HepG2 (cell line): ENCODE results near the gene ARMC3. TPM values are rescaled to one million over a fixed set of nuclear protein-coding genes. Genes with fewer than 3 reads are reported as not detected.

ENCODE experiments used
- ATAC-seq: fragments of 200-7000 bp; cut with Tn5 transposase; 3 replicates; pipeline ENCODE4 v1.9.1; 2020; ENCODE audit warnings: mild to moderate bottlenecking, moderate library complexity
- BruUV-seq: library from RNA; stranded (reverse); fragments of 400-500 nt; replicated peaks from 2 replicates; lab custom pipeline; 2021; lab: Mats Ljungman, UMichigan
- CTCF ChIA-PET: fragments of 300-600 bp; formaldehyde crosslinking; extraction: SDS; loops from one replicate; lab custom pipeline; 2021; ENCODE audit warnings: low total read pairs, inconsistent platforms, low intra/inter-chr PET ratio; lab: Yijun Ruan, JAX
- POLR2A ChIA-PET: fragments of 350-600 bp; sonication (Branson Sonifier 250); formaldehyde crosslinking; loops from one replicate; lab custom pipeline; 2020; ENCODE audit warnings: antibody characterized with exemption, inconsistent platforms; lab: Yijun Ruan, JAX
- DNase-seq: peaks from one replicate; pipeline ENCODE4 v3.0.0-alpha.2; 2015; ENCODE audit warnings: low spot score
- FAIRE-seq: peaks from 3 replicates; lab custom pipeline; 2011; peaks lifted over from hg19 to GRCh38; lab: Jason Lieb, UNC
- H2AFZ ChIP-seq: one replicate; pipeline ENCODE4 v1.6.1; 2011; ENCODE audit warnings: low read length, inconsistent platforms
- H3K27ac ChIP-seq: fragments of 300-600 bp; 3 replicates; pipeline ENCODE4 v1.8.0; 2011; ENCODE audit warnings: mixed run types, mild to moderate bottlenecking, mixed read lengths, low read length, inconsistent platforms; ENCODE audit not compliant: insufficient read depth; ENCODE audit errors: extremely low read length
- H3K27me3 ChIP-seq, 2 experiments: fragments of 200-600 bp in 1 of 2; 2 replicates in 1 of 2; 3 replicates in 1 of 2; pipeline versions ENCODE4 v1.6.0 to v1.8.0; 2011; ENCODE audit warnings: low read length in 2 of 2, mild to moderate bottlenecking in 2 of 2, moderate library complexity in 2 of 2, inconsistent platforms in 1 of 2; ENCODE audit not compliant: insufficient read depth in 2 of 2, control insufficient read depth in 1 of 2
- H3K36me3 ChIP-seq, 2 experiments: fragments of 200-600 bp in 1 of 2; replicated peaks in 1 of 2; 2 replicates in 1 of 2; 3 replicates in 1 of 2; pipeline versions ENCODE4 v1.5.1 to v1.8.0; 2011; ENCODE audit warnings: low read length in 2 of 2, inconsistent platforms in 1 of 2; ENCODE audit not compliant: insufficient read depth in 2 of 2, control insufficient read depth in 1 of 2
- H3K4me1 ChIP-seq: 2 replicates; pipeline ENCODE4 v1.5.1; 2012; ENCODE audit warnings: low read length, inconsistent platforms; ENCODE audit not compliant: insufficient read depth
- H3K4me2 ChIP-seq: 2 replicates; pipeline ENCODE4 v1.6.0; 2011; ENCODE audit warnings: low read depth, low read length, inconsistent platforms
- H3K4me3 ChIP-seq, 3 experiments: fragments of 200-600 bp in 1 of 3; sonication (generic), shearing (Covaris generic) in 1 of 3; replicated peaks in 1 of 3; 2 replicates each; pipeline ENCODE4 v1.5.1; 2011 to 2016; ENCODE audit warnings: low read length in 3 of 3, inconsistent platforms in 2 of 3, low read depth in 2 of 3, mild to moderate bottlenecking in 2 of 3, control low read depth in 1 of 3, mixed read lengths in 1 of 3; ENCODE audit not compliant: insufficient read depth in 1 of 3
- H3K79me2 ChIP-seq: one replicate; pipeline ENCODE4 v1.6.1; 2011; ENCODE audit warnings: low read length, inconsistent platforms; ENCODE audit not compliant: insufficient read depth
- H3K9ac ChIP-seq: 2 replicates; pipeline ENCODE4 v1.6.0; 2011; ENCODE audit warnings: mild to moderate bottlenecking, low read depth, low read length, inconsistent platforms; ENCODE audit not compliant: insufficient read depth
- H3K9me3 ChIP-seq: 2 replicates; pipeline ENCODE4 v1.5.1; 2012; ENCODE audit warnings: mild to moderate bottlenecking, low read length
- H4K20me1 ChIP-seq: 2 replicates; pipeline ENCODE4 v1.6.0; 2011; ENCODE audit warnings: inconsistent platforms, mild to moderate bottlenecking, low read length, moderate library complexity; ENCODE audit not compliant: insufficient read depth
- GABPB1 ChIP-seq: IDR thresholded peaks from 2 replicates; pipeline ENCODE4 v1.6.1; 2016; ENCODE audit warnings: mild to moderate bottlenecking, missing genetic modification reagents, moderate library complexity, missing compliant biosample characterization
- GTF3A ChIP-seq: sonication (generic); formaldehyde crosslinking; conservative IDR thresholded peaks from 2 replicates; pipeline ENCODE4 v1.4.0; 2020; ENCODE audit warnings: mild to moderate bottlenecking, missing genetic modification reagents
- HDAC6 ChIP-seq: fragments of 200-600 bp; sonication (generic); IDR thresholded peaks from 2 replicates; pipeline ENCODE4 v1.7.0; 2017; ENCODE audit warnings: mild to moderate bottlenecking, antibody characterized with exemption, low read length, low read depth
- NFYB ChIP-seq: sonication (generic); formaldehyde crosslinking; IDR thresholded peaks from 2 replicates; pipeline ENCODE4 v1.4.0; 2020; ENCODE audit warnings: missing genetic modification reagents
- PHF21A ChIP-seq: sonication (generic); formaldehyde crosslinking; IDR thresholded peaks from 2 replicates; pipeline ENCODE4 v1.5.0; 2020; ENCODE audit warnings: mild to moderate bottlenecking, missing genetic modification reagents
- POLR2AphosphoS2 ChIP-seq: IDR thresholded peaks from 2 replicates; pipeline ENCODE4 v1.6.1; 2011; ENCODE audit warnings: low read depth, low read length, improper control_type of control experiment
- SATB2 ChIP-seq: sonication (generic); formaldehyde crosslinking; IDR thresholded peaks from 2 replicates; pipeline ENCODE4 v1.5.0; 2020; ENCODE audit warnings: missing genetic modification reagents
- TAF15 ChIP-seq: fragments of 200-400 bp; formaldehyde crosslinking; IDR thresholded peaks from one replicate; pipeline ENCODE4 v1.6.1; 2018; ENCODE audit warnings: mild to moderate bottlenecking, low read depth, low read length; ENCODE audit not compliant: poor library complexity, severe bottlenecking
- ZNF839 ChIP-seq: sonication (generic); formaldehyde crosslinking; IDR thresholded peaks from 2 replicates; pipeline ENCODE4 v1.4.0; 2020; ENCODE audit warnings: missing genetic modification reagents, mild to moderate bottlenecking, borderline replicate concordance
- WGBS: methylation state at CpG from one replicate; pipeline ENCODE4 v1.1.6; 2017; ENCODE audit warnings: low lambda C conversion rate; 5-methylcytosine and 5-hydroxymethylcytosine counted together
- in situ Hi-C: cut with HindIII; loops from 2 replicates; pipeline ENCODE4 v1.10.0; 2017; ENCODE audit warnings: low pct_unique_long_range_greater_than_20kb; ENCODE audit not compliant: extremely low pct_ligation_motif_present
- intact Hi-C: fragments of 100-400 bp; cut with micrococcal nuclease; formaldehyde crosslinking; loops from one replicate; pipeline ENCODE4 v1.10.0; 2022; ENCODE audit not compliant: unreplicated experiment
- polyA plus RNA-seq, 8 experiments: library from polyadenylated mRNA; depleted of rRNA in 3 of 8; stranded (reverse) in 7 of 8; unstranded in 1 of 8; fragments of >200 nt; fragmentation: Illumina TruSeq in 4 of 8; extraction: Trizol in 4 of 8; gene quantifications; 2 replicates each; pipeline versions ENCODE4 v1.2.1 to v1.2.3, GENCODE V29; 2011 to 2016; ENCODE audit warnings: low read depth in 4 of 8, missing spikeins in 1 of 8, mixed read lengths in 1 of 8; ENCODE audit not compliant: insufficient read depth in 1 of 8
- total RNA-seq, 5 experiments: library from RNA; depleted of rRNA; stranded (reverse); fragments of >200 nt; fragmentation: Illumina TruSeq; extraction: Trizol; gene quantifications; 2 replicates each; pipeline ENCODE4 v1.2.3, GENCODE V29; 2016; ENCODE audit warnings: low read depth in 1 of 5
- TF ChIP-seq, protein P1 (sequence below): sonication (generic); formaldehyde crosslinking; IDR thresholded peaks from 2 replicates; pipeline ENCODE4; 2020; ENCODE audit warnings: missing genetic modification reagents, mild to moderate bottlenecking, borderline replicate concordance

ARMC3 gene
- total and polyA plus RNA-seq, 2 of the 13 experiments (the other 11 are each of a cell fraction or from before 2014, with no cell fraction given), result not detected

DNA sequence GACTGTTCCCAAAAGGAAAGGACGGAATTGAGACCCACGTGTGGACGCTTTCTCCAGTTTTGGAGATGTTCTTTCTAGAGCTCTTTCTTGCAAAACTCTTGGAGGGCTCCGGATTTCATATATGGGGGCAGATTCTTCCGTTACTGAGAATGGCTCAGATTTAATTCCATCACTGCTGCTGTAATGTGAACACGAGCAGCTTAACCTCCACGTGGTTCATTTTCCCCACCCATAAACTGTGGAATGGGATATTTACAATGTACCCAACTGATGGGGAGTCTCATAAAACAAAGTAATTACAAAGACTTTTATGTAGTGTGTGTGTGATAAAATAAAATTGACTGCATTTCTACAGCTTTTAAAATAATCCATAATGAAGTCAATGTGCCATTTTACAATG lies 152.4 kb downstream of the ARMC3 start (continued):
- TF ChIP-seq, protein P1, sequence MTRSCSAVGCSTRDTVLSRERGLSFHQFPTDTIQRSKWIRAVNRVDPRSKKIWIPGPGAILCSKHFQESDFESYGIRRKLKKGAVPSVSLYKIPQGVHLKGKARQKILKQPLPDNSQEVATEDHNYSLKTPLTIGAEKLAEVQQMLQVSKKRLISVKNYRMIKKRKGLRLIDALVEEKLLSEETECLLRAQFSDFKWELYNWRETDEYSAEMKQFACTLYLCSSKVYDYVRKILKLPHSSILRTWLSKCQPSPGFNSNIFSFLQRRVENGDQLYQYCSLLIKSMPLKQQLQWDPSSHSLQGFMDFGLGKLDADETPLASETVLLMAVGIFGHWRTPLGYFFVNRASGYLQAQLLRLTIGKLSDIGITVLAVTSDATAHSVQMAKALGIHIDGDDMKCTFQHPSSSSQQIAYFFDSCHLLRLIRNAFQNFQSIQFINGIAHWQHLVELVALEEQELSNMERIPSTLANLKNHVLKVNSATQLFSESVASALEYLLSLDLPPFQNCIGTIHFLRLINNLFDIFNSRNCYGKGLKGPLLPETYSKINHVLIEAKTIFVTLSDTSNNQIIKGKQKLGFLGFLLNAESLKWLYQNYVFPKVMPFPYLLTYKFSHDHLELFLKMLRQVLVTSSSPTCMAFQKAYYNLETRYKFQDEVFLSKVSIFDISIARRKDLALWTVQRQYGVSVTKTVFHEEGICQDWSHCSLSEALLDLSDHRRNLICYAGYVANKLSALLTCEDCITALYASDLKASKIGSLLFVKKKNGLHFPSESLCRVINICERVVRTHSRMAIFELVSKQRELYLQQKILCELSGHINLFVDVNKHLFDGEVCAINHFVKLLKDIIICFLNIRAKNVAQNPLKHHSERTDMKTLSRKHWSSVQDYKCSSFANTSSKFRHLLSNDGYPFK, result no peak

DNA sequence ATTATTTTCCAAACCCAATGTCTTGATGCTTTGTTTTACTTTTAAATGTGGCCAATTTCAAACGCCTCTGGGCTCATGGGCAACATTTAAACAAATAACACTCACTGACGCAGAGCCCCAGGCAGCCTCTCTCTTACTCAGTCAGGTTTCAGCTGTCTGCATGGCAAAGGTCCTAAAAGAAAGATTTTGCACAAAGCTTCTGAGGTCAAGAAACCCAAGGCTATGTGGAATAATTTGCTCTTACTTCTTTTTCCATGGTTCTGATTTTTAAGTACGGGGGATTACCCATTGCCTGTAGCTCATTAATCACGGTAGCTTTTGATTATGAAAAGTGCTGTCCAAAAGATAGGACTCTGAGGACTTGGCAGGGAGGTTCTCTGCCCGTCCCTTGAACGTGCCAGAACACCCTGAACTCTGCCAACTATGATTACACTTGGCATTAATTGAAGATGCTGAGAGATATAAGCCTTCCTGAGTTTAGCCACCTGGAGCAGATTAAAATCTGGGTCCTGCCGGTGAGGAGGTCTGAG lies 153.4 kb downstream of the ARMC3 start:
- WGBS, result 1% methylated on average over 6 of the region's 7 CpGs
- no peak overlapping the region for H3K27ac ChIP-seq
- TF ChIP-seq HDAC6, result no peak
- no peak for TF ChIP-seq SATB2 (CRISPR knock-in tag)
- TF ChIP-seq GABPB1, result no peak
- no peak for TF ChIP-seq ZNF839 (CRISPR knock-in tag)
- no peak for TF ChIP-seq PHF21A (CRISPR knock-in tag)
- no peak for TF ChIP-seq NFYB (CRISPR knock-in tag)
- TF ChIP-seq GTF3A (CRISPR knock-in tag), result no peak
- no peak for TF ChIP-seq POLR2AphosphoS2
- TF ChIP-seq TAF15, result no peak
- no peak for FAIRE-seq
- no TSS peak for BruUV-seq
- H3K27me3 ChIP-seq, result peaks cover 2 to 23% of the 10 kb centered on the region in 2 experiments; a peak in 4 of 5 replicates
- in situ Hi-C loops, result no loop called here
- no peaks in the 10 kb centered on the region for H3K79me2 ChIP-seq
- H3K9me3 ChIP-seq, result no peaks in the 10 kb centered on the region
- H2AFZ ChIP-seq, result no peak overlapping the region
- H3K36me3 ChIP-seq, result no peaks in the 10 kb centered on the region
- no peak overlapping the region for H3K9ac ChIP-seq
- H3K4me1 ChIP-seq, result no peaks in the 10 kb centered on the region
- CTCF ChIA-PET, result no interaction called here
- ATAC-seq, result no peak
- no peak overlapping the region for H3K4me2 ChIP-seq
- no peaks in the 10 kb centered on the region for H4K20me1 ChIP-seq
- no peak overlapping the region for H3K4me3 ChIP-seq
- intact Hi-C loops, result loop anchor here (5.0 kb wide), 1 partner anchor 211 kb away; no protein-coding TSS in a partner anchor
- DNase-seq, result no peak
- POLR2A ChIA-PET, result no interaction called here
